ENCODE data around the gene PRKCH.

PRKCH gene

DNA sequence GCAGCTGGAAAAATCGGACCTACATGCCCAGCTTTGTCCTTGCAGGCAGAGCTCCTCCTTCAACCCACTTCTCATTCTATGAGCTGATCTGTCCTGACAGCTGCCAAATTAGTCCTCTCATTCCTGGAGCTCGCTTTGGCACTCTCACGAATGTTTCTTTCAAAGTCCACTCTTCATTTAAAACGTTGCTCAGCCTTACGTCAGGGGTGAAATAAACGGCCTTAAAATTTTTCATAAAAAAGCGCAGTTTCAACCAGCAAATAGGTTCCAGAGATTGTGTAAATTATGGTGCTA lies 253.1 kb downstream of the PRKCH start:
- DNase-seq = no peak

DNA sequence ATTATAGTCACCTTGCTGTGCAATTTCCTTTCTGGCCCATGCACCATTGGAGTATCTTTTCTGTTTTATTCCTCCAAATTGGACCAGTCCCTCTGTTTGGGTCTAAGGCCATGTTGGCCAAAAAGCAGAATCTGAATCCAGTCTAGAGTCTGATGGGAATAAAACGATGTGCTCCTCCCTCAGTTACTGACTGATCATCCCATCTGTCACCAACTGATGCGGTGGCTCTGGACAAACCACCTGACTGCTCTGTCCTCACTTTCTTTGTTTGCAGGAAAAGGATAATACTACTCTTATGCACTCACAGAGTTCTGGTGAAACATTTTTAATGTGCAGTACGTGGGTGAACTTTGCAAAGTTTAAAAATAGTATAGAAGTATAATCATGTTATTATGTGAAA lies 253.7 kb downstream of the PRKCH start:
- DNase-seq = no peak

DNA sequence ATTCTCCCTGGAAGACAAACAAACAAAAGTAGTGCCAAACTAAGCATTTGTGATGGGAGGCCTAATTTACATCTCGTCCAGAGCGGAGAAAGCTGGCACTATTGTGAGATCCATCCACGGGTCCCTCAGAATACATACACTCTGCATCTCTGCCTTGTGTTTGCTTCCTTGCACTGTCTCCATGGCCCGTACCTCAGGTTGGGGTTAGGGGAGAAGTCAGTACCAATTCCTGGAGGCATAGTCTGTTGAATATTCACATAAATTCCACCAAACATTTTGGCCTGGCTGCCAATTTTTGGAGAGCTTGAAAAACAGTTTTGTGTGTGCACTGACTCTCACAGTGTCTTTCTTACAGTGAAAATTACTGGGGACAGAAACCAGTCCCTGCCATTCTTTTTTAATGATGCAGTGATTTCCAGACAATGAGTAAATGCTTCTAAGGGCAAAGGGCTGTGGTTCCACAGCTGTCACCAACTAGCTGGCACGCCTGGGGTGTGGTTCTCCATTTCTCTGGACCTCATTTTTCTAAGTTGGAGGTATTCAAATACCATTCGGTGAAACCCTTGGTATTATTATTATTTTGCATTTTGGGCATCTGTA lies 254.3 kb downstream of the PRKCH start:
- DNase-seq = no peak

DNA sequence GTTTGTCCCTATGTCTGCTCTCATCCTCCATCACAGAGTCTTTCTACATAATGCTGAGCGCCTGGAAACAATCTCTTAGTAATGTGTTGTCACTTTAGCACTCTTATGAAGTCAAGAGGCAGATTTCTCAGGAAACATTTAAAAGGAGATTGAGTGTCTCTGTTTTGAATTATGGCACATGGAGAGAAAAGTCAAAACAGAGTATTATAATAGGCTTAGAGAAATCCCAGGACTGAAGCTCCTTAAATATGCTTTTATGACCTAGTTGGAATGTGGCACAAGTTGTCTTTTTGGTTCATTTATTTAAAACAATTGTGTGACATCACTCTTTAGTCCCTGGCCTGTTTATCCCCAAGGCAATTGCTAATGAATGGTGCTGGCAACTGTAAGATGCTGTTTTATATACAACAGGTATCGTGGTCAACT lies 256.1 kb downstream of the PRKCH start:
- no peak for DNase-seq

DNA sequence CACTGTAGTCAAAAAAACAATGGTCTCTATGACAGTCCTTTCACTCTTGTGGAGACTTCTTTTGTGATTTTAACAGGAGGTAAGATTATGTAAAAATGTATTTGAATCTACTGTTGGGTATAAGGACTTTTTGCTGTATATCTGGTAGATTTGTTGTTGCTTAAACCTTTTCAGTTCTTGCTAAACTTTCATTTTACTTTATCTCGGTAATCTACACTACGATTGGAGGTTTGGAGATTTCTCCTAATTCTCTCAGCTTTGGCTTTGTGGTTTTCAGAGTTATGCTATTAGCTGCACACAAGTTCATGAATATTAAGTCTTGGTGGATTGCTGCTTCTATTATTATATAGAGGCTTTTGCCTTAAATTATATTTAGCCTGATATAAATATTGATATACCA lies 257.4 kb downstream of the PRKCH start:
- no peak for DNase-seq

DNA sequence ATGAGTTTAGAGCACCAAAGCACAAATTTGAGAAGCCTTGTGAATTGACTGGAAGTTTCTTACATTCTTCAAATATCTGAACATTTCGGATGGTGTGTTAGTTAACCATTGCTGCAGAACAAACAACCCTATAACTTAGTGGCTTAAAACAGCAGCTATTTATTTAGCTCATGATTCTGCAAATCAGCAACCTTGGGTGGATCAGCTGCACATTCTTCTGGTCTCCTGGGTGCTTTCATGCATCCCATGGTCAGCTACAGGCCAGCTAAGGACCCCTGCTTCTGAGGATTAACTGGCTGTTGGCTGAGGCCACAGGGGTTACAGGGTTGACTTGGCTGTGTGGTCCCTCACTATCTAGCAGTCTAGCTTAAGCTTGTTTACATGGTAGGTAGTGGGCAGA lies 260.0 kb downstream of the PRKCH start:
- no peak for DNase-seq

DNA sequence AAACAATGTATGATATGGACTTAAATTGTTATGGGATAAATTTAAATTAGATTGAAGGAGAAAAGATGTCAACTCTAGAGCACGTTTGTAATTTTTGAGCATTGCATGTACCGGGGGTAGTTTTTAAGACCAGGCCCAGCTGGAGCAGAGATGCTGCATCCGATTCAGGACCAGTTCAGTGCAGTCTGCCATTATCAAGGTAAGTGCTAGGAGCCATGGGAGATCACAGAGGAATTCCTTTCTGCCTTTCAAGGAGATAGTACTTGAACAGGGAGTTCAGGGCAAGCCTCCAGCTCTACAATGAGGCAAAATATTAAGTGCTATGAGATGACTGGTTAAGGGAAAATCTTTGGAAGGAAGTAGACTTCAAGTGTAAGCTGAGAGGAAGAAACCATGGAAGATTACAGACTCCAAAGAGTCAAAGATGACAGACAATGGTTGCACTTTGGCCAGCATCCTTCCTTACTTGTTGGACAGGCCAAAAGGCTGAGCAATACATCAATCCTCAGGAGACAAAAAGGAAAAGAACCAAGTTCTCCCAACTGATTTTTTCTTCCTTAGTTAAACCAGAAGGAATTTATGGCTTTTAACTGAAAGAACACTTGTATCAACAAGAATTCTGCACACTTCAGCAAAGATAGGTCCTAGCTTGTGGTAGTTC lies 260.7 kb downstream of the PRKCH start:
- no peak for DNase-seq

DNA sequence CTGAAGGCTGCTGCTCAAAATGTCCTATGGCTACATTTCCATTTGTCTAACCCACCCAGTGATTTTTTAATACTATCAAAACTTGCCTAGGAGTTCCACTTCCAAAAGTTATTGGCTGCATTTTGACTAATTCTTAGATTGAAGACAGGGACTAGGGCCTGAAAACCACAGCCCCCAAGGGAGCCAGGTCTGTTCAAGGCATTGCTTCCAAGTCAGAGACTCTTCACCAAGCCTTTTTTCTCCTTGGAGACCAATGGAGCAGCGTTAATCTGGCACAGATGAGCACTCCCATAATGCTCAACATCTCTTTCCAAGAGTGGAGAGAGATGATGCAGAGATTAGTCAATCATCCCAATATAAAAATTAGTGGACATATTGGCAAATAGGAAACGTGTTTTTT lies 261.4 kb downstream of the PRKCH start:
- no peak for DNase-seq

DNA sequence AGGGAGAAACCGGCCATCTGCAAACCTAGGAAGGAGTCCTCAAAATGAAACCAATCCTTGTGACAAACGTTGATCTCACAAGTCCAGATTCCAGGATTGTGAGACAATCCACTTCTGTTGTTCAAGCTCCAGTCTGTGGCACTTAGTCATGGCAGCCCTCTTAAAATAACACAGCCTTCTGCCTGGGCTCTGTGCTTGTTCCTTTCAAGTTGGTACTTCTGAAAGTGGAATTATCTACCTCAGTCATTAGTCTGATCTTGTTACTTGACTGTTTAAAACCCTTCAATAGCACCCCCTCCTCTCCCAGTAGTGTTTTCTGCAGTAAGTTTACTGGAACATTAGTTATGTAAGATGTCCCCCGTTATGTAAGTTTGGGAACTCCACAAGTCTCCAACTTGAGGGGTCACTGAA lies 263.0 kb downstream of the PRKCH start:
- DNase-seq = peak; percentile 4

DNA sequence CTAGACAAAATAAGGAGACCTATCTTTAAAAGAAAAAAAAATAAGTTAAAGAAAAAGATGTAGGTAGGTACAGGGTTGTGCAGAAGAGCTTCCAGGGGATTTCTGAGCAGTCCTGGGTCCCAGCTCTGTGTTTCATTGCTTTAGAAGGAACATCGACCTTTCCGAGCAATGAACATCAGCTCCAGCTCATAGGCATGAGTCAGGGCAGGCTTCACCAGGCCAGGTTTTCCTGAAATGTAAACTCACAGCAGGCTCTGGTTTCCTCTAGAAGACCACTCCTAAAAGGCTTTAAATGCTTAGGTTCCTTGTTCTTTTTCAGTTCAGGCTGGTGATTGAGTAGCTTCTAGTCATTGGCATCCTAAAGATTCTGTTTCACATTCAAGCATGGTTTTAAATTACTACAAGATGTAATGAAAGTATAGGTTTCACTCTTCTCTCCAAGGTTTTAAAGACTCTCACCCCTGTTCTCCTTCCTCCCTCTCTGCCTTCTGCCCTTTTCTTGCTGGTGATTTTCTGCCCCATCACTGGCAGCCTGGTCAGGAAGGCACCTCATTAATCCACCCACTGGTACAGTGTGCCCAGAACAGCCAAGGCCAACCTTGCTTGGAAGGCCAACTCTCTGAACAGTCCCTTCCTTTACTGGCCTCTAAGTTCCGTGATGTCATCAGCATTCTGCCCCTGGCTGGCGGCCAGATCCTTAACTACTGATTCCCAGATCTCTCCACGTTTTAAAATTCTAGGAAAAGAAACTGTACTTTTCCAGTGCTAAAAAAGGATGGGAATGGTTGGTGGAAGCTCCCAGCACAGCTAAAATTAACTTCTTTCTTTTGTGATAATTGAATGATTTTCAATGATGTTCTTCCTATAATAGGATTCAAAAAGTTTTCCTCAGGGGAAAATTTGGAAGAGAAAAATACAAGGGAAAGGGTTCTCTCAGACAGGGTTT lies 264.5 kb downstream of the PRKCH start:
- no peak for DNase-seq

DNA sequence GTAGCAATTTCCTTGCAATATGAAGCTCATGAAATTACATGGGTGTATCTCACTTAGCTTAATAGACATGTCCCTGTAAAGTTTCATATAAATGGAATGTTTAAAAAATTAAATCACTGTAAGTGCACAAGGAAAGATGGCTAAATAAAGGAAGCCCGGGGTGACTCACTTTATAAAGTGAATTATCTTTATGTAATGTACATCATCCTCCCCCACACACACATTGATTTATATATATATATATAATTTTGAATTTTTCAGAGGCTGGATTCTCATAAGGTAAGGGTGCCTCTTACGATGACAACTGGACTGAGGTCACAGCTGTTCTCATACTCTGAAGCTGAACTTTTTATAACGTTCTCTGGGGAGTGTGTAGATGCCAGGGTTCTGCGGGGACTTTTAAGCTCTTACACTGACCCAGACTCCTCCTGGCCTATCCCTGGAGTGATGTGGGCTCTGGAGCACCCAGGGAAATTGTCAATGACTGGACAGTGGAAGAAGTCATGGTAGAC lies 265.2 kb downstream of the PRKCH start:
- no peak for DNase-seq

DNA sequence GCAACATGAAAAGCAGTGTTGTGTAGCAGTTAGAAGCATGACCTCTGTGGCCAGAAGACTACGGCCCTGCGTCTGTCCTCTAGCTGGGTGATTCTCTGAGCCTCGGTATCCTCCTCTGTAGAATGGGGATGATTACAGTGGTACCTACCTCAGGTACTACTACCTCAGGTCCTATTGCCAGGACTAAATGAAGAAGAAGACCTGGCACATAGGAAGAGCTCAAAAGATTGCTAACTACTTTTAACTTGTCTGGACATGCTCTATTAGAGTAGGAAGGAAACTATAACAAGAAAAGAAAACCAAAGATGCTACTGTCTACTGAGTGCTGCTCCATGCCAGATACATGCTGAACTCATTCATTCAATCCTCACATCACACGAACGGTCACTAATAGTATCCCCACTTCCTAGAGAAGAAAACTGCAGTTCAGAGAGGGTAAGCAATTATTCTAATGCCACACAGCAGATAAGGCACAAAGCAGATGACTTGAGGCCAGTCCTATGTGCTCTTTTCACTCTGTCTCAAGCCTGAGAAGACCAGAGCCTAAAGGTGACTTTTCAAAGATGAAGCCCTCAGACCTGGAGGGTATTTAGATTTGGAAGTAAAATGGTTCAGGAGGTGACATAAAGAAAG lies 265.8 kb downstream of the PRKCH start:
- no peak for DNase-seq

DNA sequence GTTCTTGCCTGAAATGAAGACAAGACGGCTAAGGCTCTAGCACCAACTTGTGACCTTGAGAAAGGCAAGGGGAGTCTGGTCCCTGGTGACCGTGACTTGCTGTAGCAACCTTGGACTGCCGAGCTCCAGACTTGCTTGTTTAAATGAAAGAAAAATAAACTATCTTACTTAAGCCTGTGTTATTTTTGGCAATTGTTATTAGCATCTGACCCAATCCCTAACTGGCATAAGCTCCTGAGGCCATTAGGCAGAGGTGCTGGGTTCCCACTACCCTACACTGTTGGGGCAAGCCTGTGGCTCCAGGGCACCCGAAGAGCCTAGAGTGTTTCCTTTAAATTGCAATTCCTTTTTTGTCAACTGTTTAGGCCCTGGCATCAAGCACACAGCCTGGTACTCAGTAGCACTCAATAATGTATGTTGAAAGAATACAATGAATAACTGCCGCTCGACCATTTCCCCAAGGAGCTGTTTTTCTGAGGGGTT lies 267.1 kb downstream of the PRKCH start:
- DNase-seq = no peak

DNA sequence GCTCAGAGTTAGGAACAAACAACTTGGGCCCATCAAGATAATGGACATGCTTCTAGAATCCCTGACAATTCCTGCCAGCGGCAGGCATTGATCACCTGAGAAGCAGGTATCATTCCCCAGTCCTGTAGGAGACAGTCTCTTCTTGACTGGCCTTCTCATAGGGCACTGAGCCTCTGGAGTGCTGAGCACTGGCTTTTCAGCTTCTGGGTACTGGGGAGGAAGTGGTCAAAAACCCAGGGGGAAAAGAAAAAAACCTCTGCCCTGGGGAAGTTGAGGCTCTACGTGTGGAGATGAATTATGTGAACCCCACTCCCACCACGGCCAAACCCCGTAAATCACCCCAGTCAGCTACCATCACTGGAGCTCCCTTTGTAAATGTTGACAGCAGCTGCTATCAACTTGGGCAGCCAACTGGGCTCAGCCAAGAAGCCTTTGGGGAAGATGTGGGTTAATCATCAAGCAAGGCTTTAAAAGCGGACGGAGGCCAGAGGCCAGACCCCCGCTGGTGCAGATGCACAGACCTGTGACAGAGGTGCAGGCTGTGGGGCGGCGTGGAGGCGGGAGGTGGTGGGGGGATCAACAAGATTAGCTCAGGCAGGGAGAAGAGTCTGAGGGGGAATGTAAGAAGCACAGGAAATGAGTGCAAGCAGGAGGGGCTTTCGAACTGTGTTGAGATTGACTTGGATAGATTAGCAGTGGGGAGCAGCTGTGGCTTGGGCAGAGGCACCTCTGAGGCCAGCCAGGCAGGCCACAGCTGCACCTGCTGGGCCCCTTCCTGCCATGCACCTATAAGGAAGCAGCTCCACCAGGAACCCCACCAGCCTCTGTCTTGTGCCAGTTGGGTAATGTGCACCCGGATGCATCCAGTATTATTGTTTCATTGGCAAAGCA lies 268.6 kb downstream of the PRKCH start:
- DNase-seq = no peak

DNA sequence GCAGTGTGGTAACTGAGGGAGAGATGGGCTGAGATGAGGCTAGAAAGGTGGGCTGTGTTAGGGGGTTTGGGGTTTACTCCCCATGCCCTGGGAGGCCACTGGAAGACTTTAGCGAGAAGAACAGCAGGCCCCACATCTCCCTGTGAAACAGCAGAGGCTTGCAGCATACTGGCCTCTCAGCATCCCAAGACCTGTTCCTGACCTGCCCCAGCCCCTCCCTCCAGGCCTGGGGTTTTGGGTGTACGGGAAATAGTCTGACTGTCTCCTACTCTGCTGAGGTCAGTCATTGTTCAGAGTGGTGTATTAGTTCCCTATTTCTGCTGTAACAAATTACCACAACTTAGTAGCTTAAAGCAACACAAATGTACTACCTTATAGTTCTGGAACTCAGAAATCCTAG lies 270.5 kb downstream of the PRKCH start:
- DNase-seq = no peak

DNA sequence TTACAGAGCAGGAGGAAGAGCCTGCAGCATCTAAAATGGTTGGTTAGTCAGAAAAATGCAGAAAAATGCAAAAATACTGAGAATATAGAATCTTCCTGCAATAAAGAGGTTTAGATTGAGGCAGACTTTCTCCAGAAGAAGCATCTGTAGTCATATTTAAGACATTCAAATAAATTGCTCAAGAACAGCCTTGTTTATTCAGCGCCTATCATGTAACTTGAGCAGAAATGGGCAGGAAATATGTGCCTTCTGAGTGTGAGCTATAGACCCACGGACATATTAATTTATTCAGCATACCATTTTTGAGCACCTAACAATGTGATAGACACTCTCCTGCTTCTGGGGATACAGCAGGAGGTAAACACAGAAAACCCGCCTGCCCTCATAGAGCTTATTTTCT lies 272.0 kb downstream of the PRKCH start:
- no peak for DNase-seq

DNA sequence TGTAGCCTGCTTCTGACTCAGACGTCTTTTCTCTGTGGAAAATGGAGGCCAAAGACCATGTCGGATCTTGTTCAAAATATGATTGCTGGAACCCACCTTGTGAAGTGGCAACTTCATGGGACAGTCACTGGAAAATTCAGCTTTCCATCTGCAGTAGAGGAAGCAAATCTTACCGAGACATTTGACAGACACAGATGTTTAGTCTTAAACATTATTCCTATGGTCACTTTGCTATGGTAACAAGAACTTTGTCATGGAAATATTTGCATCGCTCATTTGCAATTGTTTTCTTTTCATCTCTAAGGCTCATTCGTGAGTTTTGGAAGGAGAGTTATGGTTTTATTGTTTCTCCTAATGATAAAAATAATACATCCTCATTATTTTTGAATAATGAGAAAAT lies 275.6 kb downstream of the PRKCH start:
- no peak for DNase-seq

DNA sequence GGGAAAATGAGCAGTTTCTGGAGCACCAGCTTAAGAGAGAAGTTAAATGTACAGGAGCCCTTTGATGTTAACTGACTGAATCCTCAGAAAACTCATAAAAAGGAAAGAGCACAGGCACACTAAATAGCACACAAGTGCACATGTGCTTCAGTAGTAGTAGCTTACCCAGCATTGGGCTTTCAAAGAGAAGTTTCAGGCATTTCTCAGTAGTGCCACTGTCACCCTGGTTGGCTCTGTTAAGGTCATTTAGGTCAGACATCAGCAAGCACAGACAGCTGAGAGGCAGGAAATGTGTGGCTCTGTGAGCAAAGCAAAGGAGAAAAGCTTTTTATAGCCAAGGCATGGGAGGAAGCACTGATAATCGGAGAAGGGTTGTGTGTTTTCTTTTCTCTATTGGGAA lies 277.6 kb downstream of the PRKCH start:
- peak; percentile 17 for DNase-seq

DNA sequence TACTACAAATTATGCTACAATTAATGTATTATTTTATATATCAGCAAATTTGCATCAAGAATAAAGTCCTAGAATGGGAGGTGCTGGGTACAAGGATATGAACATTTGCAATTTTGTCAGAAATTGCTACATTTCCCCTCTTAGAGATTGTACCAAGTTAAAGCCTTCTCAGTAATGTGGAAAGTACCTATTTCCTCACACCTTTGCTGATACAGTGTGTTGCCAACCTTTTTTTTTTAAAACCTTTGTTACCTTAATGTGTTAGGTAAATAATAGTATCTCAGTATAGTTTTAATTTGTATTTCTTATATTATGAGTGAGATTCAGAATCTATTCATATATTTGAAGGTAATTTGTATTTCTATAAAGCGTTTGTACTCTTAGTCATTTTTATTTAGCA lies 278.6 kb downstream of the PRKCH start:
- DNase-seq = no peak

All from OCI-M1 (cell line).